Inferior parietal cortex (tissue), 1 donor: ENCODE data around the gene ZNF605.
"Not testable (repeated sequence)": the region's sequence is repeated elsewhere in the genome, so short reads cannot be mapped to it uniquely, and the experiment has no call there.

ENCODE experiments used
- DNase-seq: peaks from one replicate; pipeline ENCODE4 v3.0.0-alpha.2; 2016; ENCODE audit errors: extremely low spot score

Gene ZNF605

DNA sequence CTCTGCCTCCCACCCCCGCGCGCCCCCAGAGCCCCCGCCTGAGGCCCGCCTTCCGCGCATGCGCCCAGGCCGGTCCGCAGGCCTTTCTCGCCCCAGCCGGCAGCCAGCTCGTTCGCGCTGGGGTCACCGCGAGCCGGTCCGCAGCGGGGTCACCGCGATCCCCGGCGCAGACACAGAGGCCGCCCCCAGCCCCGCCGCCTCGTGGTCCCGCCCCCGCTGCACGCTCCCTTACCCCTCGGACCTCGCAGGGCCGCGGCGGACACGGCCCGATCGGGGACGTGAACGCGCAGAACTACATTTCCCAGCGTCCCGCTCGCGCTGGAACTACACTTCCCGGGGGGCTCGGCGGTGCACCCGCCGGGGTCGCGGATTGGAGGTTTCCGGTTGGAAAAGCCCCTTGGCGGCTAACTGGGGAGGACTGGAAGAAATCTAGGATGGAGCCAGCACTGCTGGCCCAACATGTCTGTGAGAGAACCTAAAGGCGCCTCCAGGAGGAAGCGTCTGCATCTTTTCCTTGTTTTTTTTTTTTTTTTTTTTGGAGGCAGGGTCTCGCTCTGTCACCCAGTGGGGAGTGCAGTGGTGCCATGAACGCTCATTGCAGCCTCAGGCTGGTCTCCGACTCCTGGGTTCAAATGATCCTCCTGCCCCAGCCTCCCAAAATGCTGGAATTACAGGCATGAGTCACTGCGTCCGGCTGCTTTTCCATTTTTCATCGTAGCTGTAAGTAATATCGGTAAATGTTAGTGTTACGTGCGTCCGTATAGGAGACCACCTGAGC lies at the start of gene ZNF605:
ZNF605 (minus strand) TSS at position 296 of the 778 bp plus-strand sequence. CDS start 10,671 bp downstream, outside the sequence.
- peak; percentile 89 for DNase-seq

DNA sequence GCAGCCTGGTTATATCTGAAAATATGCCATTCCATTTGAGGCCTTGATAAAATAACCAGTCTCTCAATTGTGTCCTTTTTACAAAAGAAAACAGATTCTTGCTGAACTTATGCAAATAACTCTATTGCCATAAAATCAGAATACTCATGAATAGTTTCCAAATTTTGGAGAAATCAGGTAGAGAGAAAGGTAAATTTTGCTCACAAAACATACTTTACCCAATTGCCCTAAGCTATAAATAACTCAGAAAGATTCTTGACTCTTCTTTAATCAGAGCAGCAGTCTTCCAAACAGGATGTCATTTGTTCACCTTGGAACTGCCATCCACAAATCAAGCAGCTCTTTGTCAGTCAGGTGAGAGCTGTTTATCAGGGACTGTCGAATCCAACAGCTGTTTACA lies 42.6 kb upstream of the ZNF605 start:
- no peak for DNase-seq

DNA sequence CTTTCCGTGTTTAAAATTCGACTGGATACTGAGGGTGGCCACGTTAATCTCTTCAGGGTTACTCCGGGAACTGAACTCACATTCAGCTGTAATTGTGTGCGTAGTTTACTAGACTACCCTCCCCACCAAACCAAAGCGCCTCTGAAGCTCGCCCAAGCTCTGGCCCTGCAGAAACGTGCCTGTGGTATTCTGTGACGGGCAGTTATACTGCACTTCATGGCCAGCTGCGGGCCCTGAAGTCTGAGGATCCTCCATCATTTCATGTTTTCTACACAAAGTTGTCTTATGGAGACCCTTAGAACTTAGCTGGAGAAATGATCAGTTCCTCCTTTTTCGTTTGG lies 30.7 kb upstream of the ZNF605 start:
- no peak for DNase-seq

DNA sequence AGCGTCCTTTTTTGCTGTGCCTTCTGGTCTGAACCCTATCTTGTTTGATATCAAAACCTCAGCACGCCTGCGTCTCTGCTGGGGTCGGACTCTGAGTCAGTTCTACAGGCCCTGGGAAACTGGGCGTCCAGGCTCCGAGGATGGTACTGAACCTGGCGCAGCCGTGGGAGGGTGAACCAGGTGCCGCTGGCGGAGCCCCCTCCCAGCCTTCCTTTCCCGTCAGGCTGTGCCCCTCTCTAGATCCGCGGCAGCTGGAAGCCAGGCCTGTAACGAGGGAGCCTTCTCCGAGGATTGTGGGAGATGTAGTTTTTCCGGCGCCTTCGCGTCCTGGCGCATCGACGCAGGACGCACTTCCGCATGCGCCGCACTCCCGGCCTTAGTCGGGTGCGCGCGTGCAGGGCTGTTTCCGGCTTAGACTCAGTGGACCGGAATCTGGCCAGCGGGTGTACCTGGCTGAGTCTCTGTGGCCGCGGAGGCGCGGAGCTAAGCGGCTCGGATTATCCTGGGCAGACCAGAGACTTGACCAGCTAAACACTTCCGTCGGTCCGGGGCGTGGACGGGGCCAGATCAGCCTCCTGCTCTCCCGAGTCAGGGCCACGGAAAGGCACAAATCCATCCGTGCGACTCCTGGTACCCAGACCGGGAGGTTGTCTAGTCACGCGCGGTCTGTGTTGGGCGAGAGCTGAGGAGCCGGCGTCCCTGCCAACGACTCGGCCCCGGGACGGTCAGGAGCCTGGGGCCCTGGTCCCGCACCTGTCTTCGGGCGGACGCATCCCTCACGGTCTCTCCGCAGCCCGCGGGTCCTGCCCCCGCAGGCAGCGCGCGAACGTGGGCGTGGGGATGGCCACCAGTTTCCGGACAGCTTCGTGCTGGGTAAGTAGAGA lies 30.1 kb upstream of the ZNF605 start, which contains the start of gene ZNF26:
ZNF26 (plus strand) TSS at position 367 of the 884 bp plus-strand sequence; CDS start at position 841, 474 bp downstream.
- peak; percentile 98 for DNase-seq

DNA sequence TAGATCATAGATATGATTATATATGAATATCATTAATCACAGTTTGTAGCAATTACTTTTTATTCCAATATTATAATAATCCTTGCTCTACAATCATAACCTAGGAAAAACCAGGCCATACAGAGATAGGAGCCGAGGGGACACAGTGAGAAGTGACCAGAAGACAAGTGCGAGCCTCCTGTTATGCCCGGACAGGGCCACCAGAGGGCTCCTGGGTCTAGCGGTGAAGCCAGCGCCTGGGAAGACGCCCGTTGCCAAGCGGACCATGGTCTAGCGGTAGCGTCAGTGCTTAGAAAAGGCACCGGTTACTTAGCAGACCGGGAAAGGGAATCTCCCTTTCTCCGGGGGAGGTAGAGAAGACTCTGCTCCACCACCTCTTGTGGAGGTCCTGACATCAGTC lies 20.8 kb upstream of the ZNF605 start:
- DNase-seq = not testable (repeated sequence)

DNA sequence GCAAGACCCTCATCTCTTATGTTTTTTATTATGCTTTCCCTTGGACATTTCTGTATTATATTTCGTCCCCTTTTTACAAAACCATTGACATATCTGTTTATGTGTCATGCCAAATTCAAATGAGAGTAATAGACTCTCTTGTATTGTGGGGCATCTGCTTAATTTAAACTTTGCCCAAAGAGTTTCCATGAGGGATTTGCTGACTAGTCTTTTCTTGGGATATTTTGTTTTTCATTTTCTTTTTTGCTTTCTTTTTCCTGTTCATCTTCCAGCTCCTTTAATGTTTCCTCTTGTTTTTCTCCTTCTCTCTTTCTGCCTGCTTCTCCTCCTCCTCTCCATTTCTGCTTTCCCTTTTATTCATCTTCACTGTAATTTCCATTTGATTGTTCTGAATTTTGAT lies 16.3 kb upstream of the ZNF605 start:
- DNase-seq = no peak

DNA sequence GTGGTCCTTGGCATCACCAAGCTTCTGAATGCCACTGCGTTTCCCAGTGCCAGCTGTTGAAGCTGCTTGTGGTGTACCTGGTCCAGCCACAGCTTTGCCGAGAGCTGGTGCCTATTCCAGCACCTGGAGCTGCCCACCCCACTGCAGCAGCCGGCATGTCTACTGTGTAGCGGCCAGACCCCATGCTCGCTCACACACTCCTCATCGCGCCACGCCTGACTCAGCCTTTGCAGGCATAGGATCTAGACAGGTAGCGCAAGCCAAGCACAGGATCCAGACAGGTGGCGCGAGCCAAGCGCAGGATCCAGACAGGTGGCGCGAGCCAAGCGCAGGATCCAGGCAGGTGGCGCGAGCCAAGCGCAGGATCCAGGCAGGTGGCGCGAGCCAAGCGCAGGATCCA lies 11.6 kb upstream of the ZNF605 start:
- no peak for DNase-seq

DNA sequence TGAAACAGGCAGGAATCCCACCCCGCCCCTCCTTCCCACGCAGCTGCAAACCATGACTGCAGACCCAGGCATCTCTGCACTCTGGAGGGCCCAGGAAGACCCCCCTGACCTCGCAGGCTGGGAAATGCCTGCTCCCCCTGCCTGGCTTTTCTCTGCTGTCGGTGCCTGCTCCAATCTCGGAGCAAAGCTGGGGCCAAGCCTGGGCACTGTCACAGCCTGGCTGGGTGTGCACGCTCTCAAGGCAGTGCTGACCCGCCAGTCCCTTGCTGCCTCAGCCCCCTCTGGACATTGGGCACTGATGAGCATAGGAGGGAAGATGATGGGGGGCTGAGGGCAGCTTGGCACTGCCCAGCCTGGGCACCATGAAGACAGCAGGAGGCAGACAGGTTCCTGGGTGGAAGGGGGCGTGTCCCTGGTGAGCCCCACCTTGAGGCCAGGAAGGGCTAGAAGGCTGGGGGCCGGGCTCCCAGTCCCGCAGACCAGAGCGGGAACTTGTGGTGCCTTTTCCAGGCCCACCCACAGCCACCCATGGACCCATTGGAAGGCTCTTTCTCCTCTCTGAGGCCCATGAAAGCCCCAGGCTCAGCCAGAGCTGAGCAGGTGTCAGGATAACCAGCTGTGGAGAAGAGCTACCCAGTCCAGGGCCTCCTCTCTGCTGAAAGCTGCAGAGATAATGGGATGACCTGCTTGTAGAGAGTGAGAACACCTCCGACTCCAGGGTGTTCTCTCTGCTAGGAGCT lies 10.7 kb upstream of the ZNF605 start:
- no peak for DNase-seq

DNA sequence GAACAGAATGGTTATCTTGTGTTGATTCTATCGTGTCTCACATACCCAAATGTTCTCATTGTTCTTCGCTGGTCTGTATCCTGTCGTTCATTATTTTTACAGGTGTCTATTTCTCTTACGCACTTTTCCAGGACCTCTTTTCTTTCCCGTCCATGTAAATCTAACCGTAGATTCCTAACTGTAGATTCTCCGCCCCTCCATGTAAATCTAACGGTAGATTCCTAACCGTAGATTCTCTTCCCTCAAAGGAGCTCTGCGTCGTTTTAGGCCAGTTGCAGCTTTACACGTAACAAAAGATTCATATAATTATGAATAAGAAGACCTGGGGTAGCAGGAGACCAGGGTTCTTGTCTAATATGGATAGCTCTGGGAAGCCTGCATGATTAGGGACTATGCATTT lies 9.7 kb upstream of the ZNF605 start:
- DNase-seq = no peak

DNA sequence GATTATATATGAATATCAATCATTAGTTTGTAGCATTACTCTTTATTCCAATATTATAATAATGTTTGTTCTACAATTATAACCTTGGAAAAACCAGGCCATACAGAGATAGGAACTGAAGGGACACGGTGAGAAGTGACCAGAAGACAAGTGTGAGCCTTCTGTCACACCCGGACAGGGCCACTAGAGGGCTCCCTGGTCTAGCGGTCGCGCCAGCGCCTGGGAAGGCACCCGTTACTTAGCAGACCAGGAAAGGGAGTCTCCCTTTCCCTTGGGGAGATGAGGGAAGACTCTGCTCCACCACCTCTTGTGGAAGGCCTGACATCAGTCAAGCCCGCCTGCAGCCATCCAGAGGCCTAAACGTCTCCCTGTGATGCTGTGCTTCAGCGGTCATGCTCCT lies 7.8 kb upstream of the ZNF605 start:
- peak; percentile 10 for DNase-seq

DNA sequence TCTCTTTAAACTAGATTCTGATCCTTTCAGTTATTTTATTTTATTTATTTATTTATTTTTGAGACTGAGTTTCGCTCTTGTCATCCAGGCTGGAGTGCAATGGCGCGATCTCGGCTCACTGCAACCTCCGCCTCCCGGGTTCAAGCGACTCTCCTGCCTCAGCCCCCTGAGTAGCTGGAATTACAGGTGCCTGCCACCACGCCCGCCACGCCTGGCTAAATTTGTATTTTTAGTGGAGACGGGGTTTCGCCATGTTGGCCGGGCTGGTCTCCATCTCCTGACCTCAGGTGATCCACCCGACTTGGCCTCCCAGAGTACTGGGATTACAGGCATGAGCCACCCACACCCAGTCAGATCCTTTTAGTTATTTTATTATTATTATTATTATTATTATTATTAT lies 5.7 kb upstream of the ZNF605 start:
- not testable (repeated sequence) for DNase-seq

DNA sequence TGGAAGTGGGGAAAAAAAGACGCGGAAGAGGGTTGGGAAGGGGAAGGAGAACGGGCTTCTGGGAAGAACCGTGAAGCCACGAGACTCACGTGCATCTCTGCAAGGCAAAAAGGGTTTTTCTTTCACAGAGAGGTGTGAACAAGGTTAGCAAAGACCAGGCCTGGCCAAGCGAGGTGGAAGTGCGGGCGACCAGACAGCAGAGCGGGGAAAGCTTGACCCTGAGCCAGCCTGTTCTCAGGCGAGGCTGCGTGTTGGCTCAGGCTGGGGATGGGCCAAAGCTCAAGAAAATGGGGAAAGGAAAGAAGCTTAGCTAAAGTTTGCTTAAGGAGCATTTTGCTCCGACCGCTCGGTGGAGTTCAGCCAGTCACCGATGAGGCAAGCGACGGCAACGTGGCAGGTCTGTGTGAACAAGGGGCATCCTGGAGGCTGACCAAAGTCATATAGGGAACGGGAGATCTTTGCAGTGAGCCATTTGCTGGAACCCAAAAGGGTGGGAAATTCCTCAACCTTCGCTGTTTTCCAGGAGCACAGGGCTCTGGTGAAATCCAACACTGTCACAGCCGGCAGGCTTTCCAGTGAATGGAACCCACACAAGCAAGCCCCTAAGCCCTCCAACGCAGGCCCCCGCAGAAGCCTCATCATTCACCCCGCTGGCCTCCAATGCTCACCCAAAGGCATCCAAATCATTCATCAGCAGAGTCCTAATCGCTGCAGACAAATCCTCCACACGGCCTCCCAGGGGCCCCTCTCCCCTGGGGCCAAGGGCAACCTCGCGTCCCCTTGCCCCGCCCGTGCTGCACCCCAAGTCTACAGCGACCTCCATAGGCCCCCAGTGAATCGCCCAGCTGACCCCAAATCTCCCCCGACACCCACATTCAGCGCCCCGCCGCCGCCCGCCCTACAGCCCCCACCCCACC lies 754 bp downstream of the ZNF605 start:
- peak; percentile 17 for DNase-seq

DNA sequence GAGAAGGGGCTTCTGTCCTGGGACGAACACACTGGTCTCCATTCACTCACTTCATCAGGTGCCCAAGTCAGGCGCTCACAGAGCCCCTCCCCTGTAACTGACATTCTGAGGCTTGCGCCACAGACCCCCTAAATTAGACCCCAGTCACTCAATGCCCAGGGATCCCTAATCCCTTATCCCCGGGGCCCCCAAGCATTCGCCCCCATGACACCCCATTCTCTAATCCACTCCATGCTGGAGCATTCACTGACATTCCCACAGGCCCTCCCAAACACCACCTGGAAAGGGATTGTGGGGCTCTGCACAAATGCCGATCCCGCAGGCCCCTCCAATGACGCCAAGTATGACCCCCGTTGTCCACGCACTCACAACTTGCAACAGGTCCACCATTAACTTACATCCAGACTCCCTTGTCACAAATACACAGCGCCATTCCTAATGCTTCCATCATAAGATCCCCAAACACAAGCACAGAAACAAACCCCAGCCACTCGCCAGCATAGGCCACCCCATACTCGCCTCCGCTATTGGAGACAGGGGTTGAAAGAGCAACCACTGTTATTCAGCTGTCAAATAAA lies 1.5 kb downstream of the ZNF605 start:
- DNase-seq = no peak

DNA sequence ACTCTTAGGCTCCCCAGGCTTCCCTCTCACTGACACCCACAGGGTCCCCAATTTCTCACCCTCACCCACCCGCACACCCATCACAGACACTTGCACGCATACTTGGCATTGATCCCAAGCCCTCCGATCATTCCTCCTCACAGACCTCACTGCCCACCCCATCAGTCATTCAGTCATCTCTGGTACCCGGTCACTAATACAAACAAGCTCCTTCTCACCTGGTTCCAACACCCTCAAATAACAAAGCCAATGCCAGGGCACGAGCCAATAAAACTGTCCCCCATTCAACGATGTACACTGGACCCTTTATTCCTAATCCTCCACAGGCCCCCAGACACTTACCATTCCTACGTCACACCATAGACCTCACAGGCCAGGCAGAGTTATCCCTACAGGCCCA lies 2.3 kb downstream of the ZNF605 start:
- no peak for DNase-seq

DNA sequence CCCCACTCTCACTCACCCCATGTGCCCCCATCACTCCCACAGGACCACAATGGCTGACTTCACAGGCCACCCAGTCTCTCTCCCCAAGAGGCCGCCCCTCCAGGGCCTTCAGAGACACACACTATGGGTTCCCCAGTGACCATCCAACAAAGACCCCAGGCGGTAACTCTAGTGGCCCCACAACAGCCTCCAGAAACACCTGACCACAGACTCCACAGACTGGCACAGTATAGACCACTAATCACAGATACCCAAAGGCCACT lies 3.0 kb downstream of the ZNF605 start:
- DNase-seq = no peak

DNA sequence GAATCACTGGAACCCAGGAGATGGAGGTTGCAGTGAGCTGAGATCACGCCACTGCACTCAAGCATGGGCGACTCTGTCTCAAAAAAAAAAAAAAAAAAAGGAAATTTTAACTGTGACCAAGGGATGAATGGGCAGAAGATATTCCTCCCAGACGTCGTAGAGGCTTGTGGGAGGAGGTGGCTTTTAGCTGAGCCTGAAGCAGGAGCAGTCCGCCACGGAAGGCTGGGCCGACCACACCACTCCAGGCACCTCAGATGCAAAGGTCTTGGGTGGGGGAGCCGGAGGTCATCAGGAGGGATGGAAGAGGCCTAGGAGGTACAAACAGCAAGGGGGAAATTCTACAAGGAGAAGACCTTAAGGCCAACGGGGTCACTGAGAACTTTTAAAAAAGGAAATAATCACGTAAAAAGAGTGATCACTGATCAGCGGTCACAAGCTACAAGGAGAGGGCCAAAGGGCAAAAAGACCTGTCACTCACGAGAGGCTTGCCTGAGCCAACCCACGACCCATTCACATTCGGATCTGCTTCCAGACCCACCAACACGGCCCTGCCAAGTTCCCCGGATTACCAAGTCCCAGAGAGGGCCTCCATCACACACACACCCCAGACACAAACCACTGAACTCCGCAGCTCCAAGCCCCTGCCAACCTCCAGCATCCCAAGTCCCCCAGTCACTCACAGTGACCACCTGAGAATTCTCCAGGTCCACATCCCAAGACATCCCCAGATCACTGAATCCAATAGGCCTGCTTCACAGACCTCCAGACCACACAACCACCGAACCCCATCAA lies 3.5 kb downstream of the ZNF605 start:
- no peak for DNase-seq

DNA sequence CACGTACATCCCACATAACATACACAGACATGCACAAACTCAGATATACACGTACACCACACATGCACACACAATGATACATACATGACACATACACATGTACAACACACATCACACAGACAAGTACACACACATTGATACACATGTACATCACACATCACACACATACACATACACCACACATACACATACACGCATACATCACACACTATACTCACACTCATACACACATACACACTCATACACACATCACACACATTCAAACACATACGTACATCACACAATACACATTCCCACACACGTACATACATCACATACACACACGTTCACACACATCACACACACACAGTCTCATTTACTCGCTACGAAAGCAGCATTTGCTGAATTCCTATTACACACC lies 4.5 kb downstream of the ZNF605 start:
- no peak for DNase-seq

DNA sequence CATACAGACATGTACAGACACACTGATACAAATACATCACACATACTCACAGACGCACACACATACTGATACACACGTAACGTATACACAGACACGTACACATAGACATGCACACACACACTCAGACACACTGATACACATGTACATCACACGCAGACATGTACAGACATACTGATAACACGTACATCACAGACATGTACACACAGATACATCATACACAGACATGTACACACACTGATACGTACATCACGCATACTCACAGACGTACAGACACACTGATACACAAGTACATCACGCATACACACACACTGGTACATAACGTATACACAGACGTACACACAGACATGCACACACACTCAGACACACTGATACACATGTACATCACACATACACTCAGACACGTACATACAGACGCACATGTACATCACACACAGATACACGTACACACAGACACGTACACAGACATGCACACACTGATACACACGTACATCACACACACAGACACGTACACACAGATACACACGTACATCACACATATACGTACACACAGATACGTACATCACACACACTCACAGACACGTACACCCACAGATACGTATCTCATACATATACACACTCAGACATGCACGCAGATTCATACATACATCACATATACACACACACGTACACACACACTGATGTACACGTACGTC lies 5.1 kb downstream of the ZNF605 start:
- DNase-seq = no peak

DNA sequence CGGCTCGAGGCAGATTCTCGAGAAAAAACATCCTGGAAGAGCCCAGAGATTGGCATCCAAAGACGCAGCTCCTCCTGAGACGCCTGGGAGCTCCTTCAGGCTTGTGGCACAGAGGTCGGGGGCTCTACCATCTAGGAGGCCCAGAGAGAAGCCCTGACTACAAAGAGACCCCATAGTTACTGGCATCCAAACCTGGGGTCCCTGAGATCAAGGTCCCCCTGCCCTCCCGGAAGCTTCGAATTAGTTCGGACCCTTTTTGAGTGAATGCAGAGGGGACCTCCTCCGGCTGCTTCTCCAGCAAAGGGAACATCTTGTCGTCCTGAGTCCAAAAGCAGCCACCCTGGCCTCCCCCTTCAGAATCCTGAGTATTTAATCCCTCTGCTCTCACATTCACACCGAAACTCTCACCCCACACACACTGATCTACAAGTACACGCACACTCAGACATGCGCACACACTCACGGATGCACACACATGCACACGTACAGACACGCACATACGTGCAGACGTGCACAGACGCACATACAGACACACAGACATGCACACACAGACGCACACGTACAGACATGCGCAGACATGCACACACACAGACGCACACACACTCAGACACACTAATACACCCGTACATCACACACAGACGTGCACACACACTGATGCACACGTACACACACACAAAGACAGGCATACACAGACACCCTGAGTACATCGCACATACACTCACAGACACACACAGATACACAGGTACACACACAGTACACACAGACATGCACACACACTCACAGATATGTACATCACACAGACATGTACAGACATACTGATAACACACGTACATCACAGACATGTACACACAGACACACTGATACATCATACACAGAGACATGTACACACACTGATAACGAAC lies 5.9 kb downstream of the ZNF605 start:
- DNase-seq = no peak
